Esophagus squamous epithelium (tissue), 5 donors: ENCODE results near the gene ASCL1. TPM values are rescaled to one million over a fixed set of nuclear protein-coding genes. Genes with fewer than 3 reads are reported as not detected.

Source experiments
- DNase-seq: peaks from one replicate; lab custom pipeline; 2025; lab: John Stamatoyannopoulos, UW
- H3K27ac ChIP-seq, 4 donors: fragments of 200-600 bp; sonication (generic); one replicate each; pipeline ENCODE4 v1.5.1; 2016 to 2019; ENCODE audit warnings: mild to moderate bottlenecking in 1 of 4
- H3K27me3 ChIP-seq, 4 donors: fragments of 200-600 bp; sonication (generic); 1 replicate in 3 of 4; 2 replicates in 1 of 4; pipeline versions ENCODE4 v1.5.1 to v1.6.0; 2017 to 2021; ENCODE audit warnings: antibody characterized with exemption in 1 of 4
- H3K36me3 ChIP-seq, 3 donors: fragments of 200-600 bp; sonication (generic); one replicate each; pipeline ENCODE4 v1.5.1; 2016 to 2019
- H3K4me1 ChIP-seq, 3 donors: fragments of 200-600 bp; sonication (generic); one replicate each; pipeline ENCODE4 v1.5.1; 2017 to 2019
- H3K4me3 ChIP-seq, 4 donors: fragments of 200-600 bp; sonication (generic); 1 replicate in 3 of 4; 2 replicates in 1 of 4; pipeline ENCODE4 v1.5.1; 2016 to 2019; ENCODE audit warnings: mild to moderate bottlenecking in 2 of 4, moderate library complexity in 1 of 4
- H3K9me3 ChIP-seq, 3 donors: fragments of 200-600 bp; sonication (generic); one replicate each; pipeline ENCODE4 v1.5.1; 2016 to 2019
- CTCF ChIP-seq, 6 experiments: fragments of 450-650 bp in 4 of 6; fragments of 200-600 bp in 2 of 6; sonication (generic) in 2 of 6; IDR thresholded peaks; one replicate each; pipeline ENCODE4 v1.5.1; 2016 to 2019; ENCODE audit warnings: antibody characterized with exemption in 6 of 6, mild to moderate bottlenecking in 4 of 6, moderate library complexity in 4 of 6
- POLR2A ChIP-seq, 4 donors: fragments of 450-650 bp; IDR thresholded peaks; one replicate each; pipeline ENCODE4 v1.6.1; 2017; ENCODE audit warnings: antibody characterized with exemption in 4 of 4, mild to moderate bottlenecking in 4 of 4, moderate library complexity in 3 of 4
- WGBS, 2 donors: methylation state at CpG; one replicate each; pipeline ENCODE4 v1.1.5; 2018; 5-methylcytosine and 5-hydroxymethylcytosine counted together
- intact Hi-C: fragments of 100-400 bp; cut with DNase I; formaldehyde crosslinking; loops from one replicate; pipeline ENCODE4 v1.15.0; 2022
- total RNA-seq, 4 donors: library from RNA; depleted of rRNA; stranded (reverse); fragments of >200 nt; gene quantifications; one replicate each; pipeline ENCODE4 v1.1.0, GENCODE V29; 2016
- donor health status: DM: yes; HTN: yes; CAD: no.

The ASCL1 gene
- total RNA-seq, 4 donors from 2014 or later: not detected

GRCh38 chr12:102959391-102959790, 1.9 kb downstream of the ASCL1 start:
- WGBS, 2 donors: 24 to 25% methylated on average over 14 of the region's 14 CpGs
- Histone ChIP-seq H3K27ac (no peak overlapping the region), H3K36me3 (no peaks in the 10 kb centered on the region), H3K4me1 (peaks cover 10 to 34% (median 13%) of the 10 kb centered on the region in 3 donors), H3K4me3 (no peak overlapping the region), H3K9me3 (peaks cover 0 to 11% (median 7%) of the 10 kb centered on the region in 3 donors), H3K27me3 (peaks cover 0 to 100% (median 35%) of the 10 kb centered on the region in 4 donors)
- DNase-seq: no peak
- TF ChIP-seq POLR2A (IDR thresholded peaks at IDR 0.05) (no peak), CTCF (IDR thresholded peaks at IDR 0.05) (no peak)
- intact Hi-C loops: no loop called here

- Histone ChIP-seq H3K4me1 (peaks cover 10 to 45% (median 13%) of the 10 kb centered on the region in 3 donors), H3K36me3 (no peaks in the 10 kb centered on the region), H3K27ac (no peak overlapping the region), H3K4me3 (no peak overlapping the region), H3K9me3 (peaks cover 0 to 11% (median 7%) of the 10 kb centered on the region in 3 donors), H3K27me3 (peaks cover 0 to 100% (median 32%) of the 10 kb centered on the region in 4 donors)
- TF ChIP-seq POLR2A (IDR thresholded peaks at IDR 0.05) (no peak), CTCF (IDR thresholded peaks at IDR 0.05) (no peak)
- intact Hi-C loops: no loop called here
- 9 to 10% methylated on average over 19 of the region's 19 CpGs for WGBS, 2 donors
- no peak for DNase-seq
These were observed 3.4 kb downstream of the ASCL1 start for GRCh38 chr12:102960766-102961465.

- DNase-seq: no peak
- Histone ChIP-seq H3K9me3 (peaks cover 0 to 11% (median 7%) of the 10 kb centered on the region in 3 donors), H3K4me1 (peaks cover 10 to 39% (median 13%) of the 10 kb centered on the region in 3 donors), H3K27ac (no peak overlapping the region), H3K4me3 (no peak overlapping the region), H3K36me3 (no peaks in the 10 kb centered on the region), H3K27me3 (peaks cover 0 to 100% (median 30%) of the 10 kb centered on the region in 4 donors)
- WGBS, 2 donors: 5 to 7% methylated on average over 8 of the region's 8 CpGs
- intact Hi-C loops: no loop called here
- TF ChIP-seq POLR2A (IDR thresholded peaks at IDR 0.05) (no peak), CTCF (IDR thresholded peaks at IDR 0.05) (no peak)
These were observed 4.0 kb downstream of the ASCL1 start for GRCh38 chr12:102961466-102961855.

- H3K27ac ChIP-seq: no peak overlapping the region
- H3K36me3 ChIP-seq: no peaks in the 10 kb centered on the region
- peaks cover 4 to 29% (median 8%) of the 10 kb centered on the region in 3 donors for H3K4me1 ChIP-seq
- DNase-seq: no peak
- TF ChIP-seq CTCF (IDR thresholded peaks at IDR 0.05) (no peak), POLR2A (IDR thresholded peaks at IDR 0.05) (no peak)
- H3K27me3 ChIP-seq: peaks cover 0 to 100% (median 25%) of the 10 kb centered on the region in 4 donors
- WGBS, 2 donors: 9 to 34% methylated on average over 7 to 10 of the region's 11 CpGs
- H3K4me3 ChIP-seq: no peak overlapping the region
- H3K9me3 ChIP-seq: peaks cover 0 to 11% (median 7%) of the 10 kb centered on the region in 3 donors
- intact Hi-C loops: no loop called here
These were observed 5.1 kb downstream of the ASCL1 start for GRCh38 chr12:102962532-102962931.

DNA sequence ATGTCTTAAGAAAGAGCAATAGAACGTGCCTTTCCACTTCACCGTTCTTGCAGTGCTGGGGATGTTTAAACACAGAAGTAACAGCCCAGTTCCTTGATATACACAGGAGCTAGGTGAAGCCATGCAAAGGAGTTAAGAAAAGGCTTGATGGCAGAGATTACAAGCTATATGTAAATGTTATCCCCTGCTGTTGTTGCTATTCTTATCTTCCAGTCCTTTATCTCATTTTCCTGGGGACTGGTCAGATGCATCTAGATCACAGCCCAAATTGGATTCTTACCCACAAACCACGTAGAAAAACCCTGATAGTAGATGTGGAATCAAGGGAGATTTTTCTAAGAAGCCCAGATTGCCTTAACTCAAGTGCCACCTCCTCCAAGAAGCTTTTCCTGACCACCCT, 5.5 kb downstream of the ASCL1 start:
- peaks cover 0 to 100% (median 25%) of the 10 kb centered on the region in 4 donors for H3K27me3 ChIP-seq
- 2 to 11% methylated on average over 3 of the region's 3 CpGs for WGBS, 2 donors
- H3K36me3 ChIP-seq: no peaks in the 10 kb centered on the region
- no peak overlapping the region for H3K4me3 ChIP-seq
- H3K4me1 ChIP-seq: peaks cover 0 to 24% (median 4%) of the 10 kb centered on the region in 3 donors
- no peak for DNase-seq
- no peak overlapping the region for H3K27ac ChIP-seq
- intact Hi-C loops: no loop called here
- peaks cover 0 to 11% (median 7%) of the 10 kb centered on the region in 3 donors for H3K9me3 ChIP-seq
- no peak for TF ChIP-seq CTCF (IDR thresholded peaks at IDR 0.05)
